ENCODE data around the gene WTAP.

WTAP gene

DNA sequence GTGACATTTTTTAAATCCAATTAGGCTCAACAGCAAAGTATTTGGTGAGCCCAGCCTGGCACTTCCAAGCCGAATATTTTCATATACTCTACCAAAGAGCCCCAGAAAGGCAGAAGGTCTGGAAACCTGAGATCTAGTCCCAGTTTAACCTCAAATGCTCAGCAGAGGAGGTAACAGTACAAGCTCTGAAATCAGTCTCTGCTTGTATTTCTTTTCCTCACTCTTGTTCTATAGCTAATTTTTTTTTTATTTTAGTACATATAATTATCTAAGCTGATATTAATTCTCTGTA, 43.3 kb upstream of the WTAP start:
- TF ChIP-seq FOXM1 (IDR thresholded peaks at IDR 0.05; ENCODE audit: borderline replicate concordance, low read depth) (no peak), CREB1 (IDR thresholded peaks at IDR 0.05; ENCODE audit: low read depth) (no peak), YY1 (IDR thresholded peaks at IDR 0.05; ENCODE audit: low read depth) (no peak), RAD21 (IDR thresholded peaks at IDR 0.05; ENCODE audit: low read depth) (no peak), EGR1 (IDR thresholded peaks at IDR 0.05) (no peak), TCF12 (IDR thresholded peaks at IDR 0.05; ENCODE audit: low read depth) (no peak), ZBTB7A (IDR thresholded peaks at IDR 0.05; ENCODE audit: low read depth) (no peak), CEBPB (IDR thresholded peaks at IDR 0.05) (no peak)
- TF ChIP-seq, protein P1, sequence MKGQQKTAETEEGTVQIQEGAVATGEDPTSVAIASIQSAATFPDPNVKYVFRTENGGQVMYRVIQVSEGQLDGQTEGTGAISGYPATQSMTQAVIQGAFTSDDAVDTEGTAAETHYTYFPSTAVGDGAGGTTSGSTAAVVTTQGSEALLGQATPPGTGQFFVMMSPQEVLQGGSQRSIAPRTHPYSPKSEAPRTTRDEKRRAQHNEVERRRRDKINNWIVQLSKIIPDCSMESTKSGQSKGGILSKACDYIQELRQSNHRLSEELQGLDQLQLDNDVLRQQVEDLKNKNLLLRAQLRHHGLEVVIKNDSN (IDR thresholded peaks at IDR 0.05), result no peak
- TF ChIP-seq, protein P2, sequence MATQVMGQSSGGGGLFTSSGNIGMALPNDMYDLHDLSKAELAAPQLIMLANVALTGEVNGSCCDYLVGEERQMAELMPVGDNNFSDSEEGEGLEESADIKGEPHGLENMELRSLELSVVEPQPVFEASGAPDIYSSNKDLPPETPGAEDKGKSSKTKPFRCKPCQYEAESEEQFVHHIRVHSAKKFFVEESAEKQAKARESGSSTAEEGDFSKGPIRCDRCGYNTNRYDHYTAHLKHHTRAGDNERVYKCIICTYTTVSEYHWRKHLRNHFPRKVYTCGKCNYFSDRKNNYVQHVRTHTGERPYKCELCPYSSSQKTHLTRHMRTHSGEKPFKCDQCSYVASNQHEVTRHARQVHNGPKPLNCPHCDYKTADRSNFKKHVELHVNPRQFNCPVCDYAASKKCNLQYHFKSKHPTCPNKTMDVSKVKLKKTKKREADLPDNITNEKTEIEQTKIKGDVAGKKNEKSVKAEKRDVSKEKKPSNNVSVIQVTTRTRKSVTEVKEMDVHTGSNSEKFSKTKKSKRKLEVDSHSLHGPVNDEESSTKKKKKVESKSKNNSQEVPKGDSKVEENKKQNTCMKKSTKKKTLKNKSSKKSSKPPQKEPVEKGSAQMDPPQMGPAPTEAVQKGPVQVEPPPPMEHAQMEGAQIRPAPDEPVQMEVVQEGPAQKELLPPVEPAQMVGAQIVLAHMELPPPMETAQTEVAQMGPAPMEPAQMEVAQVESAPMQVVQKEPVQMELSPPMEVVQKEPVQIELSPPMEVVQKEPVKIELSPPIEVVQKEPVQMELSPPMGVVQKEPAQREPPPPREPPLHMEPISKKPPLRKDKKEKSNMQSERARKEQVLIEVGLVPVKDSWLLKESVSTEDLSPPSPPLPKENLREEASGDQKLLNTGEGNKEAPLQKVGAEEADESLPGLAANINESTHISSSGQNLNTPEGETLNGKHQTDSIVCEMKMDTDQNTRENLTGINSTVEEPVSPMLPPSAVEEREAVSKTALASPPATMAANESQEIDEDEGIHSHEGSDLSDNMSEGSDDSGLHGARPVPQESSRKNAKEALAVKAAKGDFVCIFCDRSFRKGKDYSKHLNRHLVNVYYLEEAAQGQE (IDR thresholded peaks at IDR 0.05; ENCODE audit: low read depth), result no peak
- TF ChIP-seq, protein P3, sequence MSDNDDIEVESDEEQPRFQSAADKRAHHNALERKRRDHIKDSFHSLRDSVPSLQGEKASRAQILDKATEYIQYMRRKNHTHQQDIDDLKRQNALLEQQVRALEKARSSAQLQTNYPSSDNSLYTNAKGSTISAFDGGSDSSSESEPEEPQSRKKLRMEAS (IDR thresholded peaks at IDR 0.05), result no peak

DNA sequence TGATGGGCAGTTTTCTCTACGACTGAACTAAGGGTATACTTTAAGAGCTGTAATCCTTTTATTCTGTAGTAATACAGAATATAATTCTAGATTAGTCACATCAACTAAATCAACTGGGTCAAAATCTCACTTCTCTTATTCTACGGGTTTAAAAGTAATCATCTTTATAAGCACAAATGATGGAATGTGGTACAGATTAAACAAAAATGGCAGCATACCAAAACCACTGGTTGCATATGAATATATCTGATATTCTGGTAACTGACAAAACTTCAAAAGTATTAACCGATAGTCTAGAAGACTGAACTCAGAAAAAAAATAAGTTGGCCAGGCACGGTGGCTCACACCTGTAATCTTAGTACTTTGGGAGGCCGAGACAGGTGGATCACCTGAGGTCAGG, 41.3 kb upstream of the WTAP start:
- TF ChIP-seq TCF12 (IDR thresholded peaks at IDR 0.05; ENCODE audit: low read depth) (no peak), EGR1 (IDR thresholded peaks at IDR 0.05) (no peak), TEAD4 (IDR thresholded peaks at IDR 0.05) (no peak), RAD21 (IDR thresholded peaks at IDR 0.05; ENCODE audit: low read depth) (no peak), CEBPB (IDR thresholded peaks at IDR 0.05) (no peak), FOXM1 (IDR thresholded peaks at IDR 0.05; ENCODE audit: borderline replicate concordance, low read depth) (no peak), TAF1 (IDR thresholded peaks at IDR 0.05; ENCODE audit: low read depth) (no peak), NFIC (IDR thresholded peaks at IDR 0.05) (no peak), ZBTB7A (IDR thresholded peaks at IDR 0.05; ENCODE audit: low read depth) (no peak), YY1 (IDR thresholded peaks at IDR 0.05; ENCODE audit: low read depth) (no peak), EP300 (IDR thresholded peaks at IDR 0.05; ENCODE audit: borderline replicate concordance) (no peak), CREB1 (IDR thresholded peaks at IDR 0.05; ENCODE audit: low read depth) (no peak)
- TF ChIP-seq, protein P1 (IDR thresholded peaks at IDR 0.05), result no peak
- TF ChIP-seq, protein P2 (IDR thresholded peaks at IDR 0.05; ENCODE audit: low read depth), result no peak
- TF ChIP-seq, protein P3 (IDR thresholded peaks at IDR 0.05), result no peak

DNA sequence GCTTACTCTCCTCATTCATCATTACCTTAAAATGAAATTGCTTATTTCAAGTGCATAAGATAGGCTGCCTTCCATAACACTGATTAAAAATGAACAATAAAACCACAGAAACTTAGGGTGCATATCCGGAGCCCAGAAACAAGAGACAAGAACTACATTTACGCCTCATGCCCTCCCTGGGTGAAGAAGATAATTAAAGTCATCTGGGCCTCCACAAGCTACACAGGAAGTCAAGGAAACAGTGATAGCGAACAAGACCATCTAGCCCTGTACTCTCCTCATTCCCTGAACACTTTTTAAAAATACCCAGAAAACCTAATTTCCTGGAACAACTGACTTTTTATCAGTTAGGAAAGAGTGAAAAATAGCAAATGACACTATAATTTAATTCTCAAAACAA, 40.6 kb upstream of the WTAP start:
- no peak for TF ChIP-seq CREB1 (IDR thresholded peaks at IDR 0.05; ENCODE audit: low read depth)
- no peak for TF ChIP-seq EP300 (IDR thresholded peaks at IDR 0.05; ENCODE audit: borderline replicate concordance)
- TF ChIP-seq, protein P2 (IDR thresholded peaks at IDR 0.05; ENCODE audit: low read depth), result no peak
- TF ChIP-seq TAF1 (IDR thresholded peaks at IDR 0.05; ENCODE audit: low read depth), result no peak
- TF ChIP-seq EGR1 (IDR thresholded peaks at IDR 0.05), result no peak
- no peak for TF ChIP-seq TCF12 (IDR thresholded peaks at IDR 0.05; ENCODE audit: low read depth)
- TF ChIP-seq FOXM1 (IDR thresholded peaks at IDR 0.05; ENCODE audit: borderline replicate concordance, low read depth), result no peak
- TF ChIP-seq NFIC (IDR thresholded peaks at IDR 0.05), result no peak
- no peak for TF ChIP-seq YY1 (IDR thresholded peaks at IDR 0.05; ENCODE audit: low read depth)
- TF ChIP-seq, protein P1 (IDR thresholded peaks at IDR 0.05), result no peak
- no peak for TF ChIP-seq CEBPB (IDR thresholded peaks at IDR 0.05)
- no peak for TF ChIP-seq TEAD4 (IDR thresholded peaks at IDR 0.05)
- TF ChIP-seq, protein P3 (IDR thresholded peaks at IDR 0.05), result no peak
- TF ChIP-seq RAD21 (IDR thresholded peaks at IDR 0.05; ENCODE audit: low read depth), result no peak
- no peak for TF ChIP-seq ZBTB7A (IDR thresholded peaks at IDR 0.05; ENCODE audit: low read depth)

DNA sequence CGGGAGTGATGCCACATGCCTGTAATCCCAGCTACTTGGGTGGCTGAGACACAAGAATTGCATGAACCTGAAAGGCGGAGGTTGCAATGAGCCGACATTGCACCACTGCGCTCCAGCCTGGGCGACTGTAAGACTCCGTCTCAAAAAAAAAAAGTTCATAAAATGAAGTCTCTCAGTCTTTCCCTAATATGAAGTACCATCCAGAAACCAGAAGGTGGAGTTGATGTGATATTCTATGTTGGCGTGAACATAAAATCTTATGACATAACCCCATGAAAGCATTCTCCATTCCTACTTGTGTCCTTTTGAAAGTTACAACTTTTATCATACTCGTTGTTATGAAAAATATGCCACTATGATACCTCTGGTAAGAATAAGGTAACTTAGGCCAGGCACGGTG, 40.0 kb upstream of the WTAP start:
- no peak for TF ChIP-seq EP300 (IDR thresholded peaks at IDR 0.05; ENCODE audit: borderline replicate concordance)
